Upper lobe of left lung (tissue), 4 donors: ENCODE results near the gene INPP4B.

Experiments used
- CTCF ChIP-seq, 6 experiments: fragments of 450-650 bp in 4 of 6; fragments of 200-600 bp in 2 of 6; sonication (generic) in 2 of 6; IDR thresholded peaks; one replicate each; pipeline ENCODE4 v1.5.1; 2016 to 2019; ENCODE audit warnings: antibody characterized with exemption in 6 of 6
- EP300 ChIP-seq, 4 donors: sonication (generic); formaldehyde crosslinking; IDR thresholded peaks; one replicate each; pipeline ENCODE4 v1.5.1; 2017; ENCODE audit warnings: antibody characterized with exemption in 4 of 4, control low read depth in 2 of 4

GRCh38 chr4:142351958-142352357 is 494.1 kb downstream of the INPP4B start:
- TF ChIP-seq CTCF (IDR thresholded peaks at IDR 0.05), result no peak
- TF ChIP-seq EP300 (IDR thresholded peaks at IDR 0.05), result no peak
